Prostate gland (tissue), 2 donors: ENCODE measurements around the gene SLC24A3.

Source experiments
- CTCF ChIP-seq, 4 experiments: fragments of 200-600 bp in 2 of 4; fragments of 450-650 bp in 2 of 4; sonication (generic) in 2 of 4; IDR thresholded peaks; 1 replicate in 3 of 4; 2 replicates in 1 of 4; pipeline ENCODE4 v1.5.1; 2016 to 2019; ENCODE audit warnings: antibody characterized with exemption in 4 of 4, mild to moderate bottlenecking in 2 of 4, moderate library complexity in 2 of 4
- POLR2A ChIP-seq: fragments of 450-650 bp; IDR thresholded peaks from one replicate; pipeline ENCODE4 v1.6.1; 2016; ENCODE audit warnings: antibody characterized with exemption, mild to moderate bottlenecking
- POLR2AphosphoS5 ChIP-seq: sonication (generic); formaldehyde crosslinking; IDR thresholded peaks from one replicate; pipeline ENCODE4 v1.6.1; 2017; ENCODE audit warnings: antibody characterized with exemption

DNA sequence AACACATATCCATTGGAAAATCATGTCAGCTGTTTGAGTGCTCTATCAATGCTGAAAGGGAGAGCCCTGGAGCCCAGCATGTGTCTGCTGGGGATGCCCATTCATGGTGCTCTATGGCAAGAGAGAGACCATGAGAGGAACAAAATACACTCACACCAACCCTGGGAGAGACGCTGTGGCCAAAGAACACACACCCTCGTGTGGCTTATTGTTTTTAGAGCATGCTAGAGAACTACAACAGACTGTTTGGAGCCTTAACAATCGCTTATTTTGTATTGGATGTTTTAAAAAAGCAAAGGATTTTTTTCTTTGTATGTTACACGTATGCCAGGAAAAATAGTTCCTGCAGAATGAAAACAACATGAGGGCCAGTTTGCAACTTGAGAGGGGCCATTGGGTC lies 151.0 kb downstream of the SLC24A3 start:
- TF ChIP-seq POLR2AphosphoS5 (no peak), POLR2A (no peak), CTCF (IDR thresholded peaks at IDR 0.05) (no peak)
